ENCODE measurements around the gene PCDH12.

Gene PCDH12

DNA sequence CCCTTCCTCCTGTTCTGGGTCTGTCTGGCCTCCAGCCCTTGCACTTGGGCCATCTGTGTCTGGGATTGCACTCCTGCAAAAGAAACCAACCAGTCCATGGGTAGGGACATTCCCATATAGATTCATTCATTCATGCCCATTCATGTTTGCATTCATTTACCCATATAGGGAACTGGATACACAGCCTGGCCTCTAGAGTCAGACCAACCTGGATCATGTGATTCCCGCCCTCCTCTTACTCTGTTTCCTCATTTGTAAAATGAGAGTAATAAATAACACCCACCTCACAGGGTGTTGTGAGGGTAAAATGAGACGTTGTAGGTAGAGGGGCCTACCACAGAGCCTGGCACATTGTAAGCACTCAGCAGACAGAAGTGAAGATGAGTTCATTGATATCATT, 8.5 kb downstream of the PCDH12 start:
- TF ChIP-seq TAF1 (IDR thresholded peaks at IDR 0.05; ENCODE audit: borderline replicate concordance, insufficient read depth, low read length) (no peak), FOXP2 (optimal IDR thresholded peaks at IDR 0.05; ENCODE audit: borderline replicate concordance, extremely low read depth, extremely low read length, insufficient read depth) (no peak), SIN3A (IDR thresholded peaks at IDR 0.05; ENCODE audit: borderline replicate concordance, insufficient read depth, low read length) (no peak), POLR2AphosphoS5 (IDR thresholded peaks at IDR 0.05; ENCODE audit: low read depth, low read length) (no peak)
- TF ChIP-seq, protein P1, sequence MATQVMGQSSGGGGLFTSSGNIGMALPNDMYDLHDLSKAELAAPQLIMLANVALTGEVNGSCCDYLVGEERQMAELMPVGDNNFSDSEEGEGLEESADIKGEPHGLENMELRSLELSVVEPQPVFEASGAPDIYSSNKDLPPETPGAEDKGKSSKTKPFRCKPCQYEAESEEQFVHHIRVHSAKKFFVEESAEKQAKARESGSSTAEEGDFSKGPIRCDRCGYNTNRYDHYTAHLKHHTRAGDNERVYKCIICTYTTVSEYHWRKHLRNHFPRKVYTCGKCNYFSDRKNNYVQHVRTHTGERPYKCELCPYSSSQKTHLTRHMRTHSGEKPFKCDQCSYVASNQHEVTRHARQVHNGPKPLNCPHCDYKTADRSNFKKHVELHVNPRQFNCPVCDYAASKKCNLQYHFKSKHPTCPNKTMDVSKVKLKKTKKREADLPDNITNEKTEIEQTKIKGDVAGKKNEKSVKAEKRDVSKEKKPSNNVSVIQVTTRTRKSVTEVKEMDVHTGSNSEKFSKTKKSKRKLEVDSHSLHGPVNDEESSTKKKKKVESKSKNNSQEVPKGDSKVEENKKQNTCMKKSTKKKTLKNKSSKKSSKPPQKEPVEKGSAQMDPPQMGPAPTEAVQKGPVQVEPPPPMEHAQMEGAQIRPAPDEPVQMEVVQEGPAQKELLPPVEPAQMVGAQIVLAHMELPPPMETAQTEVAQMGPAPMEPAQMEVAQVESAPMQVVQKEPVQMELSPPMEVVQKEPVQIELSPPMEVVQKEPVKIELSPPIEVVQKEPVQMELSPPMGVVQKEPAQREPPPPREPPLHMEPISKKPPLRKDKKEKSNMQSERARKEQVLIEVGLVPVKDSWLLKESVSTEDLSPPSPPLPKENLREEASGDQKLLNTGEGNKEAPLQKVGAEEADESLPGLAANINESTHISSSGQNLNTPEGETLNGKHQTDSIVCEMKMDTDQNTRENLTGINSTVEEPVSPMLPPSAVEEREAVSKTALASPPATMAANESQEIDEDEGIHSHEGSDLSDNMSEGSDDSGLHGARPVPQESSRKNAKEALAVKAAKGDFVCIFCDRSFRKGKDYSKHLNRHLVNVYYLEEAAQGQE (IDR thresholded peaks at IDR 0.05; ENCODE audit: insufficient read depth in 1 of 2, low read depth in 2 of 2, low read length in 2 of 2) = no peak

DNA sequence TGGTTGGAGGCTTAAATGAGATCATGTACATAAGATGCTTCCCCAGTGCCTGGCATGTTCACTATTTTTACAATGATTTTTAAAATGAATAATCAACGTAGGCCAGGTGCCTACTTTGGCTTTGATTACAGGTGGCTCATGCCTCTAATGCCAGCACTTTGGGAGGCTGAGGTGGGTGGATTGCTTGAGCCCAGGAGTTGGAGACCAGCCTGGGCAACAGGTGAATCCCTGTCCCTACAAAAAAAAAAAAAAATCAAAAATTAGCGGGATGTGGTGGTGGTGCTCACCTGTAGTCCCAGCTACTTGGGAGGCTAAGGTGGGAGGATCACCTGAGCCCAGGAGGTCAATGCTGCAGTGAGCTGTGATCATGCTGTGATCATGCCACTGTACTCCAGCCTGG, 9.2 kb downstream of the PCDH12 start:
- TF ChIP-seq, protein P1 (IDR thresholded peaks at IDR 0.05; ENCODE audit: insufficient read depth in 1 of 2, low read depth in 2 of 2, low read length in 2 of 2) = no peak
- no peak for TF ChIP-seq TAF1 (IDR thresholded peaks at IDR 0.05; ENCODE audit: borderline replicate concordance, insufficient read depth, low read length)
- no peak for TF ChIP-seq POLR2AphosphoS5 (IDR thresholded peaks at IDR 0.05; ENCODE audit: low read depth, low read length)
- TF ChIP-seq SIN3A (IDR thresholded peaks at IDR 0.05; ENCODE audit: borderline replicate concordance, insufficient read depth, low read length) = no peak
- TF ChIP-seq FOXP2 (optimal IDR thresholded peaks at IDR 0.05; ENCODE audit: borderline replicate concordance, extremely low read depth, extremely low read length, insufficient read depth) = no peak

- TF ChIP-seq, protein P1 (IDR thresholded peaks at IDR 0.05; ENCODE audit: insufficient read depth in 1 of 2, low read depth in 2 of 2, low read length in 2 of 2) = no peak
- TF ChIP-seq TAF1 (IDR thresholded peaks at IDR 0.05; ENCODE audit: borderline replicate concordance, insufficient read depth, low read length) (no peak), POLR2AphosphoS5 (IDR thresholded peaks at IDR 0.05; ENCODE audit: low read depth, low read length) (no peak), FOXP2 (optimal IDR thresholded peaks at IDR 0.05; ENCODE audit: borderline replicate concordance, extremely low read depth, extremely low read length, insufficient read depth) (no peak), SIN3A (IDR thresholded peaks at IDR 0.05; ENCODE audit: borderline replicate concordance, insufficient read depth, low read length) (no peak)
These were observed 10.7 kb downstream of the PCDH12 start for GRCh38 chr5:141947316-141947715.

DNA sequence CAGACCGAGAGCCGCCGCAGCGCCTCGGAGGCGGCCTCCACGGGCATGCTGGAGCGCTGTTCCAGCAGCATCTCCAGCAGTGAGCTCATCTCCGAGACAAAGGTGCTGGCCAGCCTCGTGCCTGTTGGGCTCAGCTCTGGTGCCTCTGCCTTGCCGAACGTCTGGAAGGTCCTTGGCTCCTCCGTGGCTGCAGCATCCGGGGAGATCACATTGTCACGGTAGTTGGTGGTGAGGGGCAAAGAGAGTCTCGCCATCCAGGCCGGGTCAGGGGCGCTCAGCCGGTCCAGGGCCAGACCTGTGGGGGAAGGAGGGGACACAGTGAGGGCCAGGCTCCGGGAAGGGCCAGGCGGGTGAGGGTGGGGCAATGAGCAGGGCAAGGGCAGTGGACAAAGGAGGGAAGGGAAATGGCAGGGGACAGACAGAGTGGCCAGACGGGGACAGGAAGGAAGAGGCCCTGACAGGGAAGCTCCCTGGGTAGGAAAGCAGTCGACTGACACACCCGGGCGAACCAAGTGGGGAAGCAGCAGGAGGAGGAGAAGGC, 12.4 kb downstream of the PCDH12 start:
- TF ChIP-seq TAF1 (IDR thresholded peaks at IDR 0.05; ENCODE audit: borderline replicate concordance, insufficient read depth, low read length) (no peak), POLR2AphosphoS5 (IDR thresholded peaks at IDR 0.05; ENCODE audit: low read depth, low read length) (no peak), SIN3A (IDR thresholded peaks at IDR 0.05; ENCODE audit: borderline replicate concordance, insufficient read depth, low read length) (no peak), FOXP2 (optimal IDR thresholded peaks at IDR 0.05; ENCODE audit: borderline replicate concordance, extremely low read depth, extremely low read length, insufficient read depth) (no peak)
- TF ChIP-seq, protein P1 (IDR thresholded peaks at IDR 0.05; ENCODE audit: insufficient read depth in 1 of 2, low read depth in 2 of 2, low read length in 2 of 2) = no peak
